HEK293 (cell line): ENCODE measurements around the gene PDZK1IP1.
"Not testable (repeated sequence)": the region's sequence is repeated elsewhere in the genome, so short reads cannot be mapped to it uniquely, and the experiment has no call there.

ENCODE experiments used
- CTCF ChIA-PET: fragments of 350-600 bp; formaldehyde crosslinking; extraction: SDS; loops from one replicate; lab custom pipeline; 2021; ENCODE audit warnings: antibody characterized with exemption; lab: Yijun Ruan, JAX
- POLR2A ChIA-PET: fragments of 300-600 bp; formaldehyde crosslinking; extraction: SDS; loops from one replicate; lab custom pipeline; 2020; ENCODE audit warnings: antibody characterized with exemption, inconsistent platforms; lab: Yijun Ruan, JAX
- H3K27ac ChIP-seq: fragments of 200-500 bp; sonication (Bioruptor generic); 2 replicates; pipeline ENCODE4 v1.5.1; 2014; ENCODE audit warnings: low read depth, low read length, control low read depth, inconsistent platforms; ENCODE audit errors: extremely low read depth
- H3K36me3 ChIP-seq, 2 experiments: fragments of 200-500 bp in 1 of 2; sonication (Bioruptor generic) in 1 of 2; 1 replicate in 1 of 2; 2 replicates in 1 of 2; pipeline ENCODE4 v1.5.1; 2014 to 2017; ENCODE audit warnings: inconsistent platforms in 2 of 2, low read length in 2 of 2; ENCODE audit not compliant: control insufficient read depth in 2 of 2, insufficient read depth in 1 of 2
- H3K4me1 ChIP-seq: fragments of 200-500 bp; sonication (Bioruptor generic); 2 replicates; pipeline ENCODE4 v1.5.1; 2014; ENCODE audit warnings: mild to moderate bottlenecking, low read length, inconsistent platforms; ENCODE audit not compliant: control insufficient read depth, insufficient read depth
- H3K4me3 ChIP-seq: 2 replicates; pipeline ENCODE4 v1.5.1; 2011; ENCODE audit warnings: low read depth, mild to moderate bottlenecking, control low read depth, low read length, moderate library complexity
- H3K9me3 ChIP-seq: fragments of 200-500 bp; sonication (Bioruptor generic); 2 replicates; pipeline ENCODE4 v1.5.1; 2014; ENCODE audit warnings: low read depth, low read length, inconsistent platforms; ENCODE audit not compliant: control insufficient read depth, insufficient read depth
- ATF2 ChIP-seq: fragments of 450-650 bp; formaldehyde crosslinking; IDR thresholded peaks from 2 replicates; pipeline ENCODE4 v1.5.1; 2016; ENCODE audit warnings: missing biosample characterization, missing genetic modification characterization, low read depth
- GLIS1 ChIP-seq: fragments of 450-650 bp; formaldehyde crosslinking; IDR thresholded peaks from 2 replicates; pipeline ENCODE4 v1.5.1; 2016; ENCODE audit warnings: missing biosample characterization, missing genetic modification characterization
- OSR2 ChIP-seq: fragments of 450-650 bp; formaldehyde crosslinking; IDR thresholded peaks from 2 replicates; pipeline ENCODE4 v1.5.1; 2016; ENCODE audit warnings: missing biosample characterization, missing genetic modification characterization
- PRDM10 ChIP-seq: fragments of 450-650 bp; formaldehyde crosslinking; IDR thresholded peaks from 2 replicates; pipeline ENCODE4 v1.5.1; 2016; ENCODE audit warnings: missing biosample characterization, missing genetic modification characterization
- PRDM4 ChIP-seq: fragments of 450-650 bp; formaldehyde crosslinking; IDR thresholded peaks from 2 replicates; pipeline ENCODE4 v1.5.1; 2017; ENCODE audit warnings: missing biosample characterization, missing genetic modification characterization
- WT1 ChIP-seq: fragments of 450-650 bp; formaldehyde crosslinking; IDR thresholded peaks from 2 replicates; pipeline ENCODE4 v1.5.1; 2016; ENCODE audit warnings: missing biosample characterization, missing genetic modification characterization
- ZBTB17 ChIP-seq: fragments of 450-650 bp; formaldehyde crosslinking; IDR thresholded peaks from 2 replicates; pipeline ENCODE4 v1.5.1; 2016; ENCODE audit warnings: missing biosample characterization, missing genetic modification characterization
- ZFP3 ChIP-seq: fragments of 450-650 bp; formaldehyde crosslinking; IDR thresholded peaks from 2 replicates; pipeline ENCODE4 v1.5.1; 2016; ENCODE audit warnings: low read depth, missing biosample characterization, missing genetic modification characterization
- ZFP69B ChIP-seq: fragments of 450-650 bp; formaldehyde crosslinking; IDR thresholded peaks from 2 replicates; pipeline ENCODE4 v1.5.1; 2016; ENCODE audit warnings: missing biosample characterization, missing genetic modification characterization
- ZNF148 ChIP-seq: fragments of 450-650 bp; formaldehyde crosslinking; IDR thresholded peaks from 2 replicates; pipeline ENCODE4 v1.5.0; 2017; ENCODE audit warnings: missing biosample characterization, missing genetic modification characterization, borderline replicate concordance
- ZNF341 ChIP-seq: fragments of 450-650 bp; formaldehyde crosslinking; IDR thresholded peaks from 2 replicates; pipeline ENCODE4; 2016; ENCODE audit warnings: low read depth, missing biosample characterization, missing genetic modification characterization
- ZNF398 ChIP-seq: fragments of 450-650 bp; formaldehyde crosslinking; IDR thresholded peaks from 2 replicates; pipeline ENCODE4 v1.5.1; 2017; ENCODE audit warnings: missing biosample characterization, missing genetic modification characterization
- ZNF513 ChIP-seq: fragments of 450-650 bp; IDR thresholded peaks from 2 replicates; pipeline ENCODE4 v1.5.1; 2018; ENCODE audit warnings: missing biosample characterization, missing genetic modification characterization
- ZNF621 ChIP-seq: fragments of 450-650 bp; formaldehyde crosslinking; IDR thresholded peaks from 2 replicates; pipeline ENCODE4 v1.5.1; 2017; ENCODE audit warnings: missing biosample characterization, missing genetic modification characterization
- ZNF654 ChIP-seq: fragments of 450-650 bp; formaldehyde crosslinking; IDR thresholded peaks from 2 replicates; pipeline ENCODE4 v1.5.1; 2016; ENCODE audit warnings: low read depth, missing biosample characterization, missing genetic modification characterization

PDZK1IP1 gene

GRCh38 chr1:47194311-47194710, 4.5 kb upstream of the PDZK1IP1 start (continued):
- TF ChIP-seq WT1 (tag by site-specific recombination), result no peak
- no peak for TF ChIP-seq OSR2 (tag by site-specific recombination)

- not testable (repeated sequence) for H3K27ac ChIP-seq
Observed at GRCh38 chr1:47193496-47193895, 3.7 kb upstream of the PDZK1IP1 start.

GRCh38 chr1:47192458-47193384, 2.9 kb upstream of the PDZK1IP1 start:
- H3K27ac ChIP-seq, result no peak overlapping the region
- H3K4me3 ChIP-seq, result no peak overlapping the region
- no peaks in the 10 kb centered on the region for H3K4me1 ChIP-seq
- ChIA-PET POLR2A (interaction anchor here (1.2 kb wide), 1 partner anchor 13 kb away, joined by 3 read pairs; no protein-coding TSS in a partner anchor), CTCF (interaction anchor here (0.6 to 7.8 kb wide), 45 partner anchors 8 to 901 kb away, joined by 3 to 136 read pairs (median 4); no protein-coding TSS in a partner anchor)
- no peaks in the 10 kb centered on the region for H3K36me3 ChIP-seq
- H3K9me3 ChIP-seq, result no peaks in the 10 kb centered on the region
- TF ChIP-seq ZNF398 (tag by site-specific recombination), result peak; percentile 50; the same call in 1 of the 2 replicates
- 0 out of 2 replicates have a peak, but pooled peaks have one; percentile 11 for TF ChIP-seq GLIS1 (tag by site-specific recombination)
- peak; percentile 72 for TF ChIP-seq ZNF341 (tag by site-specific recombination)
- peak; percentile 33; the same call in 1 of the 2 replicates for TF ChIP-seq ZNF513
- 0 out of 2 replicates have a peak, but pooled peaks have one; percentile 52 for TF ChIP-seq ZFP69B (tag by site-specific recombination)
- TF ChIP-seq PRDM4 (tag by site-specific recombination), result peak; percentile 76
- no peak for TF ChIP-seq ZFP3 (tag by site-specific recombination)
- TF ChIP-seq PRDM10 (tag by site-specific recombination), result no peak
- TF ChIP-seq ATF2 (tag by site-specific recombination), result no peak
- no peak for TF ChIP-seq ZNF148 (tag by site-specific recombination)
- no peak for TF ChIP-seq ZNF621 (tag by site-specific recombination)
- TF ChIP-seq ZNF654 (tag by site-specific recombination), result peak; percentile 81
- peak; percentile 50; the same call in 1 of the 2 replicates for TF ChIP-seq ZBTB17 (tag by site-specific recombination)

More at GRCh38 chr1:47193496-47193895, 3.7 kb upstream of the PDZK1IP1 start:
- not testable (repeated sequence) for H3K9me3 ChIP-seq, H3K4me3 ChIP-seq, H3K4me1 ChIP-seq, H3K36me3 ChIP-seq
- POLR2A ChIA-PET, result interaction anchor here (1.2 kb wide), 1 partner anchor 14 kb away, joined by 3 read pairs; no protein-coding TSS in a partner anchor
- CTCF ChIA-PET, result interaction anchor here (0.6 to 7.8 kb wide), 40 partner anchors 9 to 900 kb away, joined by 3 to 136 read pairs (median 5); no protein-coding TSS in a partner anchor
